Muscle layer of duodenum (tissue), 2 donors: ENCODE measurements around the gene ABCA3.

Source experiments
- H3K27ac ChIP-seq: one replicate; pipeline ENCODE4 v1.7.0; 2013; ENCODE audit warnings: mild to moderate bottlenecking, low read length
- H3K27me3 ChIP-seq: one replicate; pipeline ENCODE4 v1.7.0; 2013; ENCODE audit warnings: low read depth, mild to moderate bottlenecking, control low read depth, low read length
- H3K36me3 ChIP-seq, 2 donors: one replicate each; pipeline ENCODE4 v1.7.0; 2013; ENCODE audit warnings: low read length in 2 of 2, control low read depth in 1 of 2, mild to moderate bottlenecking in 1 of 2; ENCODE audit not compliant: insufficient read depth in 2 of 2, control insufficient read depth in 1 of 2
- H3K4me1 ChIP-seq, 2 donors: one replicate each; pipeline ENCODE4 v1.7.0; 2013; ENCODE audit warnings: low read length in 2 of 2, mild to moderate bottlenecking in 2 of 2, control low read depth in 1 of 2, moderate library complexity in 1 of 2; ENCODE audit not compliant: insufficient read depth in 2 of 2, control insufficient read depth in 1 of 2
- H3K4me3 ChIP-seq, 2 donors: one replicate each; pipeline ENCODE4 v1.7.0; 2013; ENCODE audit warnings: low read length in 2 of 2, low read depth in 1 of 2, mild to moderate bottlenecking in 1 of 2
- H3K9me3 ChIP-seq, 2 donors: one replicate each; pipeline ENCODE4 v1.7.0; 2013; ENCODE audit warnings: low read length in 2 of 2, control low read depth in 1 of 2, mild to moderate bottlenecking in 1 of 2; ENCODE audit not compliant: control insufficient read depth in 1 of 2
- donor health status: healthy.

ABCA3 gene

DNA sequence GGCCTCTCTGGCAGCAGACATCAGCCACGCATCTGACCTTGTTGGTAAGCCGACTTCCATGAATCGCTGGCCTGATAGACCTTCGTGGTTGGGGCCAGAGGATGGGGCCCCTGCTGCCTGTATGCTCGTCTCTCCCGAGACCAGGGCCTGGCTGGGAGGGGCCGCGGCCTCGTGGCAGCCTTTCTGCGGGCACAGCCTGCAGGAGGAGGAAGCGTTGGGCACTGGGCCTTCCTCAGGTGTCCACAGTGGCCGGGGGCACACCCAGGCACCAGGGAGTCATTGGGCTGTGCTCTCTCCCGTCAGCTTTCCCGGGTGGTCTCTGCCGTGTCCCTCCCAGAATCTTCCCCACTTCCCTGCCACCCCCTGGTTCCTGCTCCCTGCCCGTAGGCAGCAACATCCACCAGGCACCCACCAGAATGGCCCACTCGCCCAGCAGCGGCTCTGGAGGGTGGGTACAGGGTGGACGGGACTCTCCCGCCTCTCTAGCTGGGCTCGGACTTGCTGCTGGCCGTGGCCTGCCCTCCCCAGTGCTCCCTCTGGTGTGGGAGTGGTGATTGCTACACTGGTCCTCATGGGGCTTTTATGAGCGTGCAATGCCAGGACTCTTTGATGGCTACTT is 110.8 kb downstream of the ABCA3 start:
- no peaks in the 10 kb centered on the region for H3K27me3 ChIP-seq
- no peak overlapping the region for H3K4me3 ChIP-seq
- H3K4me1 ChIP-seq = peaks cover 0 to 12% of the 10 kb centered on the region in 2 donors
- H3K9me3 ChIP-seq = no peaks in the 10 kb centered on the region
- H3K36me3 ChIP-seq = peaks cover 29 to 74% of the 10 kb centered on the region in 2 donors
- no peak overlapping the region for H3K27ac ChIP-seq

DNA sequence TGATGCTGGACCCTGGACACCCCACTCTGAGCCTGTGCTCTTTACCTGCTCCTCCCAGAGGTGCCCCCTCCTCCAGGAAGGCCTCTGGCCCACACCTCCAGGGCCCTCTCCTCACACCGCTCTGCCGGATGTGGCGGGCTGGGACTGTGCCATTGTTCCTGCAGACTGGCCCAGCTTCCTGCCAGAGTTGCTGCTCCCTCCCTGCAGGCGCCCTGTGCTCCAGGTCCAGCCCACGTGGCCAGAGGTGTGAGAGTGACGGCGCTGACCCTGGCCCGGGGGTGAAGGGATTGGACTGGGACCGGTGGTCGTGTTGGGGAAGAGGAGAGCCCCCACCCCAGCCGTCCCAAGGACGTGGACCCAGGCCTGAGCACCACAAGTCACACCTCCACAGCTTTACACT is 111.4 kb downstream of the ABCA3 start:
- no peak overlapping the region for H3K27ac ChIP-seq
- peaks cover 29 to 67% of the 10 kb centered on the region in 2 donors for H3K36me3 ChIP-seq
- no peaks in the 10 kb centered on the region for H3K9me3 ChIP-seq
- peaks cover 0 to 19% of the 10 kb centered on the region in 2 donors for H3K4me1 ChIP-seq
- H3K4me3 ChIP-seq = no peak overlapping the region
- H3K27me3 ChIP-seq = no peaks in the 10 kb centered on the region

DNA sequence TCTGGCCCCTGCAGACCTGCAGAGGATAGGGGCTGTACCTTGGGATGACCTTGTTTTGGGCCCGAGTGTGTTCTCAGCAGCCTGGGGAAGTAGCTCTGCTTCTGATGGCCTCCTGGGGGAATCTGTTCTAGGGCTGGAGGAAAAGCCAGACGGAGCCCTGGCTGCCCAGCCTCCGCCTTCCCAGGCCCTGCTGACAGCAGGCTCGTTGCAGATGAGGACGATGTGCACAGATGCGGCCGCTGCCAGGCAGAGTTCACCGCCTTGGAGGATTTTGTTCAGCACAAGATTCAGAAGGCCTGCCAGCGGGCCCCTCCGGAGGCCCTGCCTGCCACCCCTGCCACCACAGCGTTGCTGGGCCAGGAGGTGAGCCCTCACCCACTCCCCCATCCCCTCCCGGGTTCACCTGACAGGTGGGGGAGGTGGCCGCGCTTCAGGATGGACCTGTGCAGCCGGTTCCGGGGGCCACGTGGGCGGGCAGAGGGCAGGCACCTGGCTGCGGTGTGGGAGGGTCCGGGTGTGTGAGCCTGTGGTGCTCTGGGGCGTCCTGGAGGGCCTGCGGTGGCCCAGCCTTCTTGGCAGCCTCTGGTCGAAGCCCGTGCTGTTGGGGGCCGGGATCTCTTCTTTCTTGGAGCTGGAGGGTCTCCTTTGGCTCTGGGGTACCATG is 112.2 kb downstream of the ABCA3 start:
- H3K9me3 ChIP-seq = no peaks in the 10 kb centered on the region
- H3K36me3 ChIP-seq = peaks cover 24 to 59% of the 10 kb centered on the region in 2 donors
- H3K27me3 ChIP-seq = no peaks in the 10 kb centered on the region
- H3K4me1 ChIP-seq = peaks cover 0 to 21% of the 10 kb centered on the region in 2 donors
- no peak overlapping the region for H3K4me3 ChIP-seq
- H3K27ac ChIP-seq = no peak overlapping the region

DNA sequence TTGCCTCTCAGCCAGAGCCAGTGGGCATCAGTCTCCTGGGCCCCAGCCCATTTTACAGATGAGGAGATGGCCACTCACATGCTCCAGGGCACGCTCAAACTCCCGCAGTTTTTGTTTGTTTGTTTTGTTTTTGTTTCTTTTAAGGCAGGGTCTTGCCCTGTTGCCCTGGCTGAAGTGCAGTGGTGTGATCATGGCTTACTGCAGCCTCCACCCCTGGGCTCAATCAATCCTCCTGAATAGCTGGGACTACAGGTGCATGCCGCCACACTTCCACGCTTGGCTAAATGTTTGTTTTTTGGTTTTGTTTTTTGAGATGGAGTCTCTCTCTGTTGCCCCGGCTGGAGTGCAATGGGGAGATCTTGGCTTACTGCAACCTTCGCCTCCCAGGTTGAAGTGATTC is 113.6 kb downstream of the ABCA3 start:
- Histone ChIP-seq H3K4me1 (peaks cover 0 to 21% of the 10 kb centered on the region in 2 donors), H3K27ac (no peak overlapping the region), H3K36me3 (peaks cover 24 to 46% of the 10 kb centered on the region in 2 donors), H3K27me3 (no peaks in the 10 kb centered on the region), H3K4me3 (no peak overlapping the region), H3K9me3 (no peaks in the 10 kb centered on the region)

DNA sequence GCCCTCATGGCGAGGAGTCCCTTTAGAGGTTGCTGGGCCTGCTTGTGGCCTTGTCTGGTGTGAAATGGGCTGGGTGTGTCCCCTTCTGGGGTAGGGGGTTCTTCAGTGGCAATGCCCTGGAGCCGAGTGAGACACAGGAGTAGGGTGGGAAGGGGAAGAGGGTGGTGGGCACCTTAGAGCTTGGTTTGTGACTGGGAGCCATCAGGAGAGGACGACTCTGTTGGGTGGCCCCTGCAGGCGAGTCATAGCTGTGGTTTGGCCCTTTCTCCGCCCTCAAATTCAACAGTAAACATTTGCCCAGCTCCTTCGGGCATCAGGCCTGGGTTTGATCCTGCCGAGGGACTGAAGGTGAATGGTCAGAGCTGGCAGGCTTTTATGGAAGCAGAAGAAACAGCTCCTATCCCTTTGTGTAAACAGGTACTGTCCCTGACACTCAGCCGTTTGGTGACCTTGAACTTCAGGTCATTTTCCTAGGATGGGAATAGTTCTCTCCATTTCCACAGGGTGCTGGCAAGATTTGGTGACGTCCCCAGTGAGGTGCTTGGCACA is 114.2 kb downstream of the ABCA3 start:
- no peak overlapping the region for H3K27ac ChIP-seq

More for the DNA sequence above, 114.2 kb downstream of the ABCA3 start:
- Histone ChIP-seq H3K27me3 (no peaks in the 10 kb centered on the region), H3K4me3 (no peak overlapping the region), H3K4me1 (peaks cover 0 to 21% of the 10 kb centered on the region in 2 donors), H3K36me3 (peaks cover 18 to 40% of the 10 kb centered on the region in 2 donors), H3K9me3 (no peaks in the 10 kb centered on the region)
